GM12891 (cell line): ENCODE data around the gene ATP1A4.

ENCODE experiments used
- POLR2A ChIP-seq: IDR thresholded peaks from 2 replicates; pipeline ENCODE4 v1.6.1; 2011; ENCODE audit warnings: low read depth, low read length, control low read depth
- POLR2AphosphoS5 ChIP-seq: IDR thresholded peaks from 2 replicates; pipeline ENCODE4 v1.6.1; 2011; ENCODE audit warnings: low read depth, low read length, control low read depth
- TAF1 ChIP-seq: IDR thresholded peaks from 2 replicates; pipeline ENCODE4 v1.6.1; 2011; ENCODE audit warnings: low read depth, low read length, control low read depth

- TF ChIP-seq POLR2AphosphoS5: no peak
- TF ChIP-seq TAF1: no peak
- TF ChIP-seq POLR2A: no peak
These were observed 67.9 kb downstream of the ATP1A4 start for GRCh38 chr1:160219062-160219929.
